ENCODE measurements around the gene GATC.
"Not testable (repeated sequence)": the region's sequence is repeated elsewhere in the genome, so short reads cannot be mapped to it uniquely, and the experiment has no call there.

GATC gene

GRCh38 chr12:120437735-120438494 lies 8.3 kb upstream of the GATC start, which contains the start of gene COX6A1:
Gene COX6A1, plus strand, starts transcription at chr12:120438113. Its CDS starts 14 bp downstream, at chr12:120438127.
- DNase-seq (ENCODE audit: low read depth), result peak; percentile 96

- no peak for DNase-seq (ENCODE audit: low read depth)
Observed at GRCh38 chr12:120438495-120439198, 7.6 kb upstream of the GATC start.

GRCh38 chr12:120439646-120440247 lies 6.5 kb upstream of the GATC start:
- DNase-seq (ENCODE audit: low read depth), result peak; percentile 40

- no peak for DNase-seq (ENCODE audit: low read depth)
Observed at GRCh38 chr12:120444676-120445075, 1.6 kb upstream of the GATC start.

DNA sequence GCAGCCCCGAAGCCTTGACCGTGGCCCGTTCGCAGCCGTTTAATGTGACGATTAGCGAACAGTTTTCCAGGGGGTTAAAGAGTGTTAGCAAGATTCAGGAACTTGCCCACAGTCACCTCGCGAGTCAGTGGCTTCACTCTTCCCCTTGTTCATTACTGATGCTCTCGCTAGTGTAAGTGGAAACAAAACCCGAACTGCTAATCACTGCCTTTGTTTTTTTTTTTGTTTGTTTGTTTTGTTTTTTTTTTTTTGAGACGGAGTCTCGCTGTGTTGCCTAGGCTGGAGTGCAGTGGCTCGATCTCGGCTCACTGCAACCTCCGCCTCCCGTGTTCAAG lies 567 bp downstream of the GATC start:
- DNase-seq (ENCODE audit: low read depth), result not testable (repeated sequence)

GRCh38 chr12:120447992-120448391 lies 1.7 kb downstream of the GATC start:
- no peak for DNase-seq (ENCODE audit: low read depth)

DNA sequence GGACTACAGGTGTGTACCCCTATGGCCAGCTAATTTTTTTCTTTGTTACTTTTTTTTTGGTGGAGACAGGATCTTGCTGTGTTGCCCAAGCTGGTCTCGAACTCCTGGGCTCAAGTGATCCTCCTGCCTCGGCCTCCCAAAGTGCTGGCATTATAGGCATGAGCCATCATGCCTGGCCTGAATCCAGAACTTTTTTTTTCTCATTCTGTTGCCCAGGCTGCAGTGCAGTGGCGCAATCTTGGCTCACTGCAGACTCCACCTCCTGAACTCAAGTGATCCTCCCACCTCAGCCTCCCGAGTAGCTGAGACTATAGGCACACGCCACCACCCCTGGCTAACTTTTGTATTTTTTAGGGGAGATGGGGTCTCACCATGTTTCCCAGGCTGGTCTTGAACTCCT lies 6.3 kb downstream of the GATC start:
- not testable (repeated sequence) for DNase-seq (ENCODE audit: low read depth)

DNA sequence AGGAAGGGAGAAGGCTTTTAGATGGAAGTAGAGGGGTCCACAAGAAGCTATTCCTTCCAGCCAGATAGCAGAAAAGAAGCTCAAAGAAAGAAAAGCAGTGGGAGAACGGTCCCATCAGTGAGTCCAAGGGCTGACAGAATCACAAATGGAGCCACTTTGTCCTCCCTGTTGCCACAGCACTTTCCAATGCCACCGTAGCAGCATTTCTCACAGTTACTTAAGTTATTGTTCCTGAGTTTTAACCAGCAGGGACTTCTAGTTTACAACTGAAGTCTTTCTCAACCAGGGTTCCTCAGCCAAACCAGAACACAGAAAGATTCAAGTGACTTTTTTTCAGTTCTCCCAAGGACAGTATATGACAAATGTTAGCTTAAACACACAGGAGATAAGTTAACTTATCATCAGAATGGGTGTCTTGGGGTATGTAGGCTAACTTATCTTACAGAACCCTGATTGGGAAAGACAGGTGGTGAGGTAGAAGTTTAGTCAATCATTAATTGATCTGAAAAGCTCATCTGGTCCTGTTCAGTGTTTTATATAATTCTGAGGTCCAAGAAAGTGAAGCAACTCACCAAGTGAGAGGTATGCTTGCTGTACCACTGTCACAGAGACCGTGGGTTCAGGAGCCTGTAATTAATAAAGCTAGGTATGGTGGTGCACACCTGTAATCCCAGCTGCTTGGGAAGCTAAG lies 7.0 kb downstream of the GATC start:
- DNase-seq (ENCODE audit: low read depth), result no peak

DNA sequence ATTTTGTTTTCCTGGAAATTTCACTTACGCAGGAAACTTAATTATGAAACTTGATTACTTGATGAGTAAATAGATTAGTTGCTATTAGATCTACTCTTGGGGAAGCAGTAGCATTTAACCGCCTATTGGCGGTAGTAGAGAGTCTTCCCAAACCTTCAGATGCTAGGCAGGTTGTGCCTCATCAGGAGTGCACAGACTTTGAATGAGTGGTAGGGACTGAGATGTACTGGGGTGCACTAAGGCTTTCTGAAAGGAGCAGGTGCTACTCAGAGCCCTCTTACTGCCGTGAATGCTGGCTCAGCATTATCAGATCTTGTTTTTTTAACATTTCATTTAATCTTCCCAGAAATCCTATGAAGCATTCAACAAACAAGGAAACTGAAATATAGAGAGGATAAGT lies 7.7 kb downstream of the GATC start:
- no peak for DNase-seq (ENCODE audit: low read depth)

GRCh38 chr12:120455302-120455701 lies 9.1 kb downstream of the GATC start:
- DNase-seq (ENCODE audit: low read depth), result no peak

DNA sequence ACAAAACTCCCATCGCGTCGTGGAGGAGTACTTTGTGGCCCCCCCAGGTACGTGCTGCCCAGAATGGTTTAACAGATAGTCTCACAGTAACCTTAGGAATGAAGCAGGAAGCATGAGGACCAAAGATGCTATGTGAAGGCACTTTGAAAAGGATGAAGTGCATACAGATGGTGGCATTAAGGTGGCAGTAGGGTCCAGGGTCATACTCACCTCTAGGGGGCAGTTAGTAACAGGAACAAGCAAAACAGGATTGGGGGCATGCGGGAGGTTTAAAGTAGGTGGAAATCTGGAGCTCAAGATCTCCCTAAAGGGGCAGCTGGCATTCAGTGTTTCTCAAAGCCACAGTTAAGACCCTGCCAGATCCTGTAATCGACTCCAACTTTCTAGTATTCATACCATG lies 10.9 kb downstream of the GATC start:
- no peak for DNase-seq (ENCODE audit: low read depth)

GRCh38 chr12:120460157-120460556 lies 13.9 kb downstream of the GATC start:
- no peak for DNase-seq (ENCODE audit: low read depth)

GRCh38 chr12:120462099-120462640 lies 15.9 kb downstream of the GATC start:
- no peak for DNase-seq (ENCODE audit: low read depth)

DNA sequence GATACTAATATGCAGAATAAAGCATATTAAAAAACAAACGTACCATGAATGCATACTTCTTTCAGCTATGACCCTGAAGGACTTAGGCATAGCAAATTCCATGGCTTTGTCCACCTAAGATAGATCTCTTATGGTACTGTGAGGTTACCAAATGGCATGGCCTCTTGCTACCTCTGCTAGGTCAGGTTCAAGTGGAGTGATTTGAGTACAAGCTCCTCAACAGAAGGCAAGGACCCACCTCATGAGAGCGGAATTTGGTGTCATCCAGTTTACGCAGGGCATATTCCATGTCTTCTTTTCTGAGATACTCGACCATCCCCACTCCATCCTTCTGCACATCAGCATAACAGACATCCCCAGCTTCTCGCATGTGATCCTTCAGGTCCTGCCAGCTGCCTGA lies 17.5 kb downstream of the GATC start:
- DNase-seq (ENCODE audit: low read depth), result no peak

GRCh38 chr12:120465756-120466155 lies 19.5 kb downstream of the GATC start:
- DNase-seq (ENCODE audit: low read depth), result no peak

DNA sequence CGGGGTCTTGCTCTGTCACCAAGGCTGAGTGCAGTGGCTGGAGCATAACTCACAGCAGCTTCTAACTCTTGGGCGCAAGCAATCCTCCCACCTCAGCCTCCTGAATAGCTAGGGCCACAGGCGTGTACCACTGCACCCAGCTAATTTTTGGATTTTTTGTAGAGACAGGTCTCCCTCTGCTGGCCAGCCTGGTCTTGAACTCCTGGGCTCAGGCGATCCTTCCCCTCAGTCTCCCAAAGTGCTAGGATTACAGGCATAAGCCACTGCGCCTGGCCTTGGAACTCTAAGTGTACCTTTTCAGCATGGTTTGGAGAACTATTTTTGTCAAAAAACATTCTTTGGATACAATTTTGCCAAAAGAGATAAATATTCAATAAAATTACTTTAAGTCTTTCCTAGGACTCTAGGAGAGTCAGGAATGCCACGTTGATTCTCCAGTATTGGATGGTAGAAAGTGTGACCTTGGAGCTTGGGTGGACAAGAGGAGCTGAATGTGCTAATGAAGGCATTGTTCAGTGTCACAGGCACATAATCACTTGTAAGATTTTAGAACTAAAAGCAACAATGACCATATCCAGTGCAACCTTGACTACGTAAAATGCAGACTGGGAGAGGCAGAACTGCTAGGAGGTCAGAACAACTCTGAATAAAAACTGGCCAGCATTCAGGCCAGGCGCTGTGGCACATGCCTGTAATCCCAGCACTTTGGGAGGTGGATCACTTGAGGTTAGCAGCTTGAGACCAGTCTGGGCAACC lies 20.5 kb downstream of the GATC start:
- no peak for DNase-seq (ENCODE audit: low read depth)

DNA sequence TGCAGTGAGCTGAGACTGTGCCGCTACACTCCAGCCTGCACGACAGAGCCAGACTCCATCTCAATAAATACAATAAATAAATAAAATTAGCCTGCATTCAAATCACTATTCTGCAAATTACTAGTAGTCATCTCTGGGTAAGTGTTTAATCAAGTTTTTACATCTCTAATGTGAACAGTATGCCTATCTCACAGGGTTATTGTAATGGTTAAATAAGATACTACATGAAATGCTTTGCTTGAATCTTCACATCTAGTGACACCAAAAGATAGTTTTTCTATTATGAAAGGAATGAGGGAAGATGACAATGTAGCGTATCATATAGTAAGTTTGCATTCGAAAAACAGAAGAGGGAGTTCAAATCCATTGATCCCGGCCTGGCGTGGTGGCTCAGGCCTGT lies 21.2 kb downstream of the GATC start:
- DNase-seq (ENCODE audit: low read depth), result no peak

GRCh38 chr12:120468325-120468820 lies 22.1 kb downstream of the GATC start:
- no peak for DNase-seq (ENCODE audit: low read depth)

GRCh38 chr12:120468821-120469449 lies 22.7 kb downstream of the GATC start:
- DNase-seq (ENCODE audit: low read depth), result peak; percentile 26

GRCh38 chr12:120469450-120470149 lies 23.4 kb downstream of the GATC start, which contains the start of gene SRSF9:
Gene SRSF9, minus strand, starts transcription at chr12:120469748. Its CDS starts 139 bp downstream, at chr12:120469609.
- peak; percentile 93 for DNase-seq (ENCODE audit: low read depth)

Data from stimulated activated CD8-positive, alpha-beta memory T cell treated with anti-CD3 and anti-CD28 coated beads, Interleukin-7, amount 100 ng/mL, for 24 hours (primary cell).